NCI-H1417 treated with DMSO at 0.1 percent for 48 hours (cell line): Measurements from ENCODE around the gene KDM4F.

Experiments used
- DNase-seq: peaks from one replicate; lab custom pipeline; 2025; lab: John Stamatoyannopoulos, UW

KDM4F gene

GRCh38 chr11:95091663-95092180, 42.5 kb downstream of the KDM4F start:
- no peak for DNase-seq

GRCh38 chr11:95092549-95093324, 43.5 kb downstream of the KDM4F start:
- DNase-seq: no peak

GRCh38 chr11:95093548-95093947, 44.3 kb downstream of the KDM4F start:
- no peak for DNase-seq

GRCh38 chr11:95095858-95096587, 46.8 kb downstream of the KDM4F start:
- DNase-seq: no peak

- DNase-seq: no peak
Measured at GRCh38 chr11:95097209-95097608, 48.0 kb downstream of the KDM4F start.

GRCh38 chr11:95098826-95099225, 49.6 kb downstream of the KDM4F start:
- no peak for DNase-seq

GRCh38 chr11:95100191-95100648, 51.0 kb downstream of the KDM4F start:
- no peak for DNase-seq
